NCI-H2107 treated with DMSO at 0.1 percent for 48 hours (cell line): ENCODE measurements around the gene KRTAP7-1.

Source experiments
- DNase-seq: peaks from one replicate; lab custom pipeline; 2025; ENCODE audit not compliant: unreplicated experiment; lab: John Stamatoyannopoulos, UW

KRTAP7-1 gene

GRCh38 chr21:30829659-30830058 is at the start of gene KRTAP7-1:
Gene KRTAP7-1 (minus strand): TSS chr21:30829759. CDS start chr21:30829698, 61 bp downstream.
- no peak for DNase-seq

GRCh38 chr21:30874526-30874925 is 45.0 kb upstream of the KRTAP7-1 start:
- DNase-seq = no peak

GRCh38 chr21:30847627-30848500 is 18.3 kb upstream of the KRTAP7-1 start:
- no peak for DNase-seq

- no peak for DNase-seq
Measured at GRCh38 chr21:30842990-30843389, 13.4 kb upstream of the KRTAP7-1 start.

- DNase-seq = no peak
Measured at GRCh38 chr21:30839304-30839703, 9.7 kb upstream of the KRTAP7-1 start.

- no peak for DNase-seq
Measured at GRCh38 chr21:30838536-30838935, 9.0 kb upstream of the KRTAP7-1 start.

GRCh38 chr21:30831194-30831765 is 1.7 kb upstream of the KRTAP7-1 start:
- no peak for DNase-seq

- no peak for DNase-seq
Measured at GRCh38 chr21:30818837-30819610, 10.5 kb downstream of the KRTAP7-1 start.

GRCh38 chr21:30813174-30813573 is 16.4 kb downstream of the KRTAP7-1 start, which contains the start of gene KRTAP8-1:
Gene KRTAP8-1 (minus strand): TSS chr21:30813274. CDS start chr21:30813220, 54 bp downstream.
- no peak for DNase-seq

GRCh38 chr21:30800605-30801004 is 29.0 kb downstream of the KRTAP7-1 start:
- DNase-seq = no peak

- no peak for DNase-seq
Measured at GRCh38 chr21:30793581-30794314, 35.8 kb downstream of the KRTAP7-1 start.

GRCh38 chr21:30779249-30779648 is 50.3 kb downstream of the KRTAP7-1 start:
- no peak for DNase-seq
